ENCODE measurements around the gene AFAP1.

Gene AFAP1

GRCh38 chr4:7804756-7805385 lies 134.8 kb downstream of the AFAP1 start:
- Mint-ChIP-seq H3K27ac (no peak overlapping the region), H3K36me3 (peaks cover 4% of the 10 kb centered on the region), H3K4me3 (no peak overlapping the region), H3K27me3 (no peaks in the 10 kb centered on the region), H3K9me3 (no peaks in the 10 kb centered on the region), H3K4me1 (peaks cover 13% of the 10 kb centered on the region)

- peaks cover 8% of the 10 kb centered on the region for H3K36me3 Mint-ChIP-seq
- H3K4me1 Mint-ChIP-seq: peaks cover 13% of the 10 kb centered on the region
- H3K9me3 Mint-ChIP-seq: no peaks in the 10 kb centered on the region
- peak overlapping the region; percentile 72 for H3K27ac Mint-ChIP-seq
- no peak overlapping the region for H3K4me3 Mint-ChIP-seq
- no peaks in the 10 kb centered on the region for H3K27me3 Mint-ChIP-seq
Measured at GRCh38 chr4:7803992-7804755, 135.5 kb downstream of the AFAP1 start.

- Mint-ChIP-seq H3K4me1 (peaks cover 13% of the 10 kb centered on the region), H3K36me3 (peaks cover 9% of the 10 kb centered on the region), H3K9me3 (no peaks in the 10 kb centered on the region), H3K27ac (no peak overlapping the region), H3K27me3 (no peaks in the 10 kb centered on the region), H3K4me3 (no peak overlapping the region)
Measured at GRCh38 chr4:7803371-7803770, 136.3 kb downstream of the AFAP1 start.

GRCh38 chr4:7802093-7802726 lies 137.5 kb downstream of the AFAP1 start:
- H3K27ac Mint-ChIP-seq: peak overlapping the region; percentile 43
- no peaks in the 10 kb centered on the region for H3K27me3 Mint-ChIP-seq
- H3K9me3 Mint-ChIP-seq: no peaks in the 10 kb centered on the region
- no peak overlapping the region for H3K4me3 Mint-ChIP-seq
- H3K36me3 Mint-ChIP-seq: peaks cover 12% of the 10 kb centered on the region
- peaks cover 13% of the 10 kb centered on the region for H3K4me1 Mint-ChIP-seq

GRCh38 chr4:7801641-7802040 lies 138.0 kb downstream of the AFAP1 start:
- Mint-ChIP-seq H3K9me3 (no peaks in the 10 kb centered on the region), H3K4me1 (peaks cover 13% of the 10 kb centered on the region), H3K27me3 (no peaks in the 10 kb centered on the region), H3K27ac (peak overlapping the region; percentile 43), H3K4me3 (no peak overlapping the region), H3K36me3 (peaks cover 12% of the 10 kb centered on the region)

- Mint-ChIP-seq H3K9me3 (no peaks in the 10 kb centered on the region), H3K36me3 (peaks cover 12% of the 10 kb centered on the region), H3K27ac (no peak overlapping the region), H3K27me3 (no peaks in the 10 kb centered on the region), H3K4me3 (no peak overlapping the region), H3K4me1 (peaks cover 13% of the 10 kb centered on the region)
Measured at GRCh38 chr4:7801001-7801400, 138.7 kb downstream of the AFAP1 start.

- H3K9me3 Mint-ChIP-seq: no peaks in the 10 kb centered on the region
- no peaks in the 10 kb centered on the region for H3K27me3 Mint-ChIP-seq
- H3K4me3 Mint-ChIP-seq: no peak overlapping the region
- peaks cover 12% of the 10 kb centered on the region for H3K36me3 Mint-ChIP-seq
- H3K4me1 Mint-ChIP-seq: peaks cover 13% of the 10 kb centered on the region
- no peak overlapping the region for H3K27ac Mint-ChIP-seq
Measured at GRCh38 chr4:7800410-7800809, 139.3 kb downstream of the AFAP1 start.

GRCh38 chr4:7799736-7800135 lies 139.9 kb downstream of the AFAP1 start:
- Mint-ChIP-seq H3K4me1 (peaks cover 13% of the 10 kb centered on the region), H3K36me3 (peaks cover 12% of the 10 kb centered on the region), H3K27ac (no peak overlapping the region), H3K9me3 (no peaks in the 10 kb centered on the region), H3K4me3 (no peak overlapping the region), H3K27me3 (no peaks in the 10 kb centered on the region)

GRCh38 chr4:7799306-7799705 lies 140.4 kb downstream of the AFAP1 start:
- Mint-ChIP-seq H3K4me3 (no peak overlapping the region), H3K27ac (peak overlapping the region; percentile 30), H3K4me1 (peaks cover 13% of the 10 kb centered on the region), H3K9me3 (no peaks in the 10 kb centered on the region), H3K36me3 (peaks cover 12% of the 10 kb centered on the region), H3K27me3 (no peaks in the 10 kb centered on the region)

- no peak overlapping the region for H3K4me3 Mint-ChIP-seq
- H3K27ac Mint-ChIP-seq: no peak overlapping the region
- H3K36me3 Mint-ChIP-seq: peaks cover 12% of the 10 kb centered on the region
- no peaks in the 10 kb centered on the region for H3K9me3 Mint-ChIP-seq
- H3K4me1 Mint-ChIP-seq: peaks cover 7% of the 10 kb centered on the region
- no peaks in the 10 kb centered on the region for H3K27me3 Mint-ChIP-seq
Measured at GRCh38 chr4:7798178-7798995, 141.3 kb downstream of the AFAP1 start.

- no peak overlapping the region for H3K27ac Mint-ChIP-seq
- no peaks in the 10 kb centered on the region for H3K9me3 Mint-ChIP-seq
- H3K4me3 Mint-ChIP-seq: no peak overlapping the region
- no peaks in the 10 kb centered on the region for H3K27me3 Mint-ChIP-seq
- peaks cover 12% of the 10 kb centered on the region for H3K36me3 Mint-ChIP-seq
- H3K4me1 Mint-ChIP-seq: peaks cover 7% of the 10 kb centered on the region
Measured at GRCh38 chr4:7797330-7797729, 142.3 kb downstream of the AFAP1 start.

- H3K4me3 Mint-ChIP-seq: no peak overlapping the region
- H3K9me3 Mint-ChIP-seq: no peaks in the 10 kb centered on the region
Measured at GRCh38 chr4:7795983-7796382, 143.7 kb downstream of the AFAP1 start.

GRCh38 chr4:7793186-7793585 lies 146.5 kb downstream of the AFAP1 start:
- Mint-ChIP-seq H3K27ac (no peak overlapping the region), H3K36me3 (peaks cover 5% of the 10 kb centered on the region), H3K27me3 (no peaks in the 10 kb centered on the region), H3K4me3 (no peak overlapping the region), H3K9me3 (no peaks in the 10 kb centered on the region), H3K4me1 (no peaks in the 10 kb centered on the region)

More at GRCh38 chr4:7795983-7796382, 143.7 kb downstream of the AFAP1 start:
- H3K27me3 Mint-ChIP-seq: no peaks in the 10 kb centered on the region
- no peaks in the 10 kb centered on the region for H3K4me1 Mint-ChIP-seq
- H3K36me3 Mint-ChIP-seq: peaks cover 14% of the 10 kb centered on the region
- no peak overlapping the region for H3K27ac Mint-ChIP-seq

GRCh38 chr4:7792616-7793015 lies 147.0 kb downstream of the AFAP1 start:
- no peak overlapping the region for H3K27ac Mint-ChIP-seq
- H3K4me3 Mint-ChIP-seq: no peak overlapping the region
- H3K4me1 Mint-ChIP-seq: no peaks in the 10 kb centered on the region
- H3K27me3 Mint-ChIP-seq: no peaks in the 10 kb centered on the region
- H3K9me3 Mint-ChIP-seq: no peaks in the 10 kb centered on the region
- peaks cover 2% of the 10 kb centered on the region for H3K36me3 Mint-ChIP-seq

- H3K4me3 Mint-ChIP-seq: no peak overlapping the region
- peaks cover 1% of the 10 kb centered on the region for H3K36me3 Mint-ChIP-seq
- no peaks in the 10 kb centered on the region for H3K9me3 Mint-ChIP-seq
- no peaks in the 10 kb centered on the region for H3K27me3 Mint-ChIP-seq
- H3K27ac Mint-ChIP-seq: no peak overlapping the region
- H3K4me1 Mint-ChIP-seq: no peaks in the 10 kb centered on the region
Measured at GRCh38 chr4:7790999-7791398, 148.7 kb downstream of the AFAP1 start.

Data from activated naive CD4-positive, alpha-beta T cell treated with anti-CD3 and anti-CD28 coated beads, Interleukin-2, amount 50 U/mL, for 24 hours (primary cell).